ENCODE results near the gene PCSK2.

The PCSK2 gene

DNA sequence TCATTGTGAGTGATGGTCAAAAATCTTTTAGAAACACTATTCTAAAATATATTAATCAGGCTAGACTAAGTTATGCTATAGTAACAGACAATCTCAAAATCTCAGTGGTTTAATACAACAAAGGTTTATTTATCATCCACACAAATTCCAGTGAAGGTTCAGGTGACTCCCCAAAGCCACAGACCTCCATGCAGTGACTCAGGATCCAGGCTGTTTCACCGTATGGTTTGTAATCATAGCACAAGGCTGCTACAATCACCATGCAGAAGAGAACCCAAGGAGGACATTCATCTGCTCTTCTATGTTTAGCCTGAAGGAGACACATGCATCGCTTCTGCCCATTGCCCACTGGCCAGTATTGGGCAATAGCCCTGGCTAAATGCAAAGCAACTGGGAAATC is 258.2 kb downstream of the PCSK2 start:
- no peak overlapping the region for H3K9ac ChIP-seq (ENCODE audit: low read depth in 1 of 2, low read length in 2 of 2)
- H3K4me1 ChIP-seq (ENCODE audit: control insufficient read depth in 2 of 2, insufficient read depth in 2 of 2, low read length in 2 of 2) = no peaks in the 10 kb centered on the region
- no peaks in the 10 kb centered on the region for H3K9me3 ChIP-seq (ENCODE audit: control insufficient read depth in 2 of 2, low read length in 2 of 2)
- no peaks in the 10 kb centered on the region for H3K27me3 ChIP-seq (ENCODE audit: control insufficient read depth in 2 of 2, insufficient read depth in 2 of 2, low read length in 2 of 2)
- no peak overlapping the region for H3K4me3 ChIP-seq (ENCODE audit: low read length in 2 of 2)
- H3K36me3 ChIP-seq (ENCODE audit: control insufficient read depth in 2 of 2, insufficient read depth in 2 of 2, low read length in 2 of 2) = no peaks in the 10 kb centered on the region
- no peak overlapping the region for H3K27ac ChIP-seq (ENCODE audit: low read depth in 2 of 2, low read length in 2 of 2)

DNA sequence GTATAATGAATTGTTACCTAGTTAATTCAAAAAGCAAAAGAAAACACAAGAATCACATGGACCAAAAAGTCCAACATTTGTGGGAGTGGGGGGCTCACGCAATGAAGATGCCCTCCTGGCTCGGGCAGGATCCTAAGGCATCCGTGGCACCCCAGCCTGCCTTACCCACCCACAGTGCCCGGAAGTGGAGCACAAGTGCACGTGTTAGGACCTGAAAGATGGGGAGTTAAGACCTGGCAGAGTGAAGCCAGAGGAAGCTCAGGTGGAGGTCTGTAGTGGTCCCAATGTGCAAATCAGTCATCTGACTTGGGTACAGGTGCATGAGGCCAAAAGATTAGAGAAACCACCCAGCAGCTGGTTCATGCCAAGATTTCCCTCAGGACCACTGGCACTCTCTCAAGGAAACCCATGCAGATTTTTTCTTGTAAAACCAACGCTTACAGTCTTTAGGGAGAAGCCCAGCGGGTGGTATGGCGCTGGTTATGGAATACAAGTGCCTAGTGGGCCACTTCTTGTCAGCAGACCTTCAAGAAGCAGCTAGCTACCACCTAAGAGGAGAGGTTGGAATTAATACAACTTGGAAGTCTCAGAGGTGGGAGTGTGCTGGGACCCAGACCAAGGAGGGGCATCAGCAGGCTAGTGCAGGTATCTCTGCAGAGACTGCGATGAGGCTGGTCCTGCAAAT is 262.2 kb downstream of the PCSK2 start:
- Histone ChIP-seq H3K4me3 (ENCODE audit: low read length in 2 of 2) (no peak overlapping the region), H3K27ac (ENCODE audit: low read depth in 2 of 2, low read length in 2 of 2) (no peak overlapping the region)

DNA sequence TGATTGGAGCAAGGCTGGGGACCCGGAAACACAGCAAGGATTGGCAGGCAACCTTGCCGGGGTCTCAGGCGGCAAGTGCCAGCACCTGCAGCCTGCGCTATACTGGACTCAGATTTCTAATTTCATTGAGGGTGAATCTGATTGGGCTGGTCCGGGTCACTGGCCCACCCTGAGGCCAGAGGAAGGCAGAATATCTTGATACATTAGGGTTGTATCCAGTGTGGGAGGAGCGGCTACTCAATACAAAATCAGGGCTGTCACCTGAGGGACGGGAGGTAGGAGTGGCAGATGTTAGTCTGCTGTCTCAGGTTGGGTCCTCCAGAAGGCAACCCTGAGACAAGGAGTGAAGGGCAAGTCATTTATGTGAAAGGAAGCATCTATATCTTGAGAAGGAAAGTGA is 263.7 kb downstream of the PCSK2 start:
- Histone ChIP-seq H3K4me3 (ENCODE audit: low read length in 2 of 2) (no peak overlapping the region), H3K27me3 (ENCODE audit: control insufficient read depth in 2 of 2, insufficient read depth in 2 of 2, low read length in 2 of 2) (no peaks in the 10 kb centered on the region), H3K27ac (ENCODE audit: low read depth in 2 of 2, low read length in 2 of 2) (no peak overlapping the region), H3K4me1 (ENCODE audit: control insufficient read depth in 2 of 2, insufficient read depth in 2 of 2, low read length in 2 of 2) (no peaks in the 10 kb centered on the region), H3K9me3 (ENCODE audit: control insufficient read depth in 2 of 2, low read length in 2 of 2) (no peaks in the 10 kb centered on the region), H3K36me3 (ENCODE audit: control insufficient read depth in 2 of 2, insufficient read depth in 2 of 2, low read length in 2 of 2) (no peaks in the 10 kb centered on the region), H3K9ac (ENCODE audit: low read depth in 1 of 2, low read length in 2 of 2) (no peak overlapping the region)

More for the DNA sequence above, 262.2 kb downstream of the PCSK2 start:
- Histone ChIP-seq H3K9ac (ENCODE audit: low read depth in 1 of 2, low read length in 2 of 2) (no peak overlapping the region), H3K27me3 (ENCODE audit: control insufficient read depth in 2 of 2, insufficient read depth in 2 of 2, low read length in 2 of 2) (no peaks in the 10 kb centered on the region), H3K36me3 (ENCODE audit: control insufficient read depth in 2 of 2, insufficient read depth in 2 of 2, low read length in 2 of 2) (no peaks in the 10 kb centered on the region), H3K4me1 (ENCODE audit: control insufficient read depth in 2 of 2, insufficient read depth in 2 of 2, low read length in 2 of 2) (no peaks in the 10 kb centered on the region), H3K9me3 (ENCODE audit: control insufficient read depth in 2 of 2, low read length in 2 of 2) (no peaks in the 10 kb centered on the region)

DNA sequence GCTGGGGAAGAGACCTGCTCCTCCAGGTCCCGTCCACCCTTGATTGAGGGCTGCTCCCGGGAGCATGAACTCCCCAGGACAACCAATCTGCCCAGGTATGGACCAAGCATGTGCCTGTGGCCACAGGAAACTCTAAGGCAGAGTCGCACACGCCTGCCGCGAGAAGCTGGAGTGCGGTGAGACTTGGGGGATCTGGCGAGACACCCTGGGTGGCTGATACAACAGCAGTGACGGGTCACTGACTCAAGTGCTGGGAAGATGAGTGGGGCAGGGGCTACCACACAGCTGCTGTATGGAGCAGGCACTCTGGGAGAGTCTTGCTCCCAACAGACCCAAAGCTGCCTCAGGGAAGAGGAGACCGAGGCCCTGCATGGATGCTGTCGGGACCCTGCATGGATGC is 264.2 kb downstream of the PCSK2 start:
- H3K36me3 ChIP-seq (ENCODE audit: control insufficient read depth in 2 of 2, insufficient read depth in 2 of 2, low read length in 2 of 2) = no peaks in the 10 kb centered on the region
- no peak overlapping the region for H3K4me3 ChIP-seq (ENCODE audit: low read length in 2 of 2)
- H3K9me3 ChIP-seq (ENCODE audit: control insufficient read depth in 2 of 2, low read length in 2 of 2) = no peaks in the 10 kb centered on the region
- no peak overlapping the region for H3K9ac ChIP-seq (ENCODE audit: low read depth in 1 of 2, low read length in 2 of 2)
- no peak overlapping the region for H3K27ac ChIP-seq (ENCODE audit: low read depth in 2 of 2, low read length in 2 of 2)
- no peaks in the 10 kb centered on the region for H3K4me1 ChIP-seq (ENCODE audit: control insufficient read depth in 2 of 2, insufficient read depth in 2 of 2, low read length in 2 of 2)
- no peaks in the 10 kb centered on the region for H3K27me3 ChIP-seq (ENCODE audit: control insufficient read depth in 2 of 2, insufficient read depth in 2 of 2, low read length in 2 of 2)

DNA sequence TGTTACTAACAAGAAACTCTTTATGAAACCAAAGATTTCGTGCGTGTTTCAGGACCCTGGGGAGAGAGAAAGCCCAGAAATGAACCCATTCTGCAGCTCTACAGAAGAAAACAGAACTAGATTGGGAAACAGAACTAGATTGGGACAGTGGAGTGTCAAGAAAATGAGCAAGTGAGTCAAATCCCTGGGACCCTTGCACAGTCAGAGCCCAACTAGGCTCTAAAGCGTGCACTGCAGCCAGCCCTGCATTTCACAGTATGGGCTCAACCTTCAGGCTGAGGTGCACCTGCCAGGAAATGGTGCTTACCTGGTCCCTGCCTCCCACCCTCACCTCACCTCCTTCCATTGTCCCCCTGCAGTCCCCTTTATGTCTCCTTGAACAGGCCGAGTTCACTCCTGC is 264.6 kb downstream of the PCSK2 start:
- H3K4me1 ChIP-seq (ENCODE audit: control insufficient read depth in 2 of 2, insufficient read depth in 2 of 2, low read length in 2 of 2) = no peaks in the 10 kb centered on the region
- H3K27me3 ChIP-seq (ENCODE audit: control insufficient read depth in 2 of 2, insufficient read depth in 2 of 2, low read length in 2 of 2) = no peaks in the 10 kb centered on the region
- H3K27ac ChIP-seq (ENCODE audit: low read depth in 2 of 2, low read length in 2 of 2) = no peak overlapping the region
- no peaks in the 10 kb centered on the region for H3K36me3 ChIP-seq (ENCODE audit: control insufficient read depth in 2 of 2, insufficient read depth in 2 of 2, low read length in 2 of 2)
- H3K4me3 ChIP-seq (ENCODE audit: low read length in 2 of 2) = no peak overlapping the region
- H3K9ac ChIP-seq (ENCODE audit: low read depth in 1 of 2, low read length in 2 of 2) = no peak overlapping the region
- no peaks in the 10 kb centered on the region for H3K9me3 ChIP-seq (ENCODE audit: control insufficient read depth in 2 of 2, low read length in 2 of 2)

DNA sequence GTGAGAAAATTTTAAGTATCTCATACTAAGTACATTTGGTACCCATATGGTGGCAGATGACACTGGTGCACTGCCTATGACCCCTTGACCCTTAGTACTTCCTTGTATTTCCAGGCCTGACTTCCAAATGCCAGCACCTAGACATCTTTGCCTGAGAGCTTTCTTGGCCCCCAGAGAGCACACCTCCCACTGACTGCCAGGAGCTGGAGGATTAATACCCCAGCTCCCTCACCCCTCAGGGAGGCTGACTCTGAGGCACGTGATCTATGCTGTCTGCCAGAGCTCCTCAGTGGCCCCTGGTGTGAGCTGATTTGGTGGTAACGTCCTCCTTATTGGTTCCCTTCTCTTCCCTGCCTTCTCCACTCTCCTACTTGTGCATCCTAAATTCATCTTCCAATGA is 266.3 kb downstream of the PCSK2 start:
- no peaks in the 10 kb centered on the region for H3K36me3 ChIP-seq (ENCODE audit: control insufficient read depth in 2 of 2, insufficient read depth in 2 of 2, low read length in 2 of 2)
- no peaks in the 10 kb centered on the region for H3K9me3 ChIP-seq (ENCODE audit: control insufficient read depth in 2 of 2, low read length in 2 of 2)
- H3K9ac ChIP-seq (ENCODE audit: low read depth in 1 of 2, low read length in 2 of 2) = no peak overlapping the region
- H3K27ac ChIP-seq (ENCODE audit: low read depth in 2 of 2, low read length in 2 of 2) = no peak overlapping the region
- H3K4me3 ChIP-seq (ENCODE audit: low read length in 2 of 2) = no peak overlapping the region
- H3K4me1 ChIP-seq (ENCODE audit: control insufficient read depth in 2 of 2, insufficient read depth in 2 of 2, low read length in 2 of 2) = no peaks in the 10 kb centered on the region
- H3K27me3 ChIP-seq (ENCODE audit: control insufficient read depth in 2 of 2, insufficient read depth in 2 of 2, low read length in 2 of 2) = no peaks in the 10 kb centered on the region

DNA sequence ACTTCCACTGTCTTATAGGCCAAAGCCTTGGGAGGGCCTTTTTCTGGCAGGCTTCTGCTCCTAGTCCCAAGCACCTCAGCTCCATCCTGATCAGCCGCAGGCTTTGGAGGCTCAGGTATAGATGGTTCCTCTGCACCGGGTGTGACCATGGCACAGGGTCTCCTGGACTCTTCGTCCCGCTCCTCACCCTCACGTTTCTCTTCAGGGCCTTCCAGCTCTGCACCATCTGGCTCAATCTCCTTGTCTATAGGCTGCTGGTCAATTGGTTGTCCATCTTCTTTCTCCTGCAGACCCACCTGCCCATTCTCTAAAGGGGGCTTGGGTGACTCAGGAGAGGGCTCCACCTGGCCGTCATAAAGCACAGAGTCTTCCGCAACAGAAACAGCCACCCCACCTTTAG is 267.4 kb downstream of the PCSK2 start:
- no peak overlapping the region for H3K27ac ChIP-seq (ENCODE audit: low read depth in 2 of 2, low read length in 2 of 2)
- H3K27me3 ChIP-seq (ENCODE audit: control insufficient read depth in 2 of 2, insufficient read depth in 2 of 2, low read length in 2 of 2) = no peaks in the 10 kb centered on the region
- no peaks in the 10 kb centered on the region for H3K4me1 ChIP-seq (ENCODE audit: control insufficient read depth in 2 of 2, insufficient read depth in 2 of 2, low read length in 2 of 2)
- no peak overlapping the region for H3K4me3 ChIP-seq (ENCODE audit: low read length in 2 of 2)
- H3K9ac ChIP-seq (ENCODE audit: low read depth in 1 of 2, low read length in 2 of 2) = no peak overlapping the region
- no peaks in the 10 kb centered on the region for H3K36me3 ChIP-seq (ENCODE audit: control insufficient read depth in 2 of 2, insufficient read depth in 2 of 2, low read length in 2 of 2)
- no peaks in the 10 kb centered on the region for H3K9me3 ChIP-seq (ENCODE audit: control insufficient read depth in 2 of 2, low read length in 2 of 2)

DNA sequence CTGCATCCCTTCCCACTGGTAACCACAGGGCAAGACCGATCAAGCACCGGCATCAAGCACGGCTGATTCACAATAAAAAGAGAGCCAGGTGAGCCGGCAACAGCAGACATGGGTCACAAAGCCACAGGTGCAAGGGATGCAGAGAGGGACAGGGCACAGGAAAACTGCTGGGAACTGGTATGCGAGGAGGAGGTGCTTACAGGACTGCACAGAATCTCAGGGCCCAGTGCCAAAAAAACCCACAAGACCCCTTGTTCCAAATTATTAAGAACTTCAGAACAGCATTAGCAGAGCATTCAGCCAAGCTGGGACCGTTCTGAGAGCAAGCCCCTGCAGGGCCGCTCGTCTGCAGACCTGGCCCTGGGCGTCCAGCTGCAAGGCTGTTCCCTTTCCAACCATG is 269.0 kb downstream of the PCSK2 start:
- Histone ChIP-seq H3K4me1 (ENCODE audit: control insufficient read depth in 2 of 2, insufficient read depth in 2 of 2, low read length in 2 of 2) (no peaks in the 10 kb centered on the region), H3K4me3 (ENCODE audit: low read length in 2 of 2) (no peak overlapping the region)

DNA sequence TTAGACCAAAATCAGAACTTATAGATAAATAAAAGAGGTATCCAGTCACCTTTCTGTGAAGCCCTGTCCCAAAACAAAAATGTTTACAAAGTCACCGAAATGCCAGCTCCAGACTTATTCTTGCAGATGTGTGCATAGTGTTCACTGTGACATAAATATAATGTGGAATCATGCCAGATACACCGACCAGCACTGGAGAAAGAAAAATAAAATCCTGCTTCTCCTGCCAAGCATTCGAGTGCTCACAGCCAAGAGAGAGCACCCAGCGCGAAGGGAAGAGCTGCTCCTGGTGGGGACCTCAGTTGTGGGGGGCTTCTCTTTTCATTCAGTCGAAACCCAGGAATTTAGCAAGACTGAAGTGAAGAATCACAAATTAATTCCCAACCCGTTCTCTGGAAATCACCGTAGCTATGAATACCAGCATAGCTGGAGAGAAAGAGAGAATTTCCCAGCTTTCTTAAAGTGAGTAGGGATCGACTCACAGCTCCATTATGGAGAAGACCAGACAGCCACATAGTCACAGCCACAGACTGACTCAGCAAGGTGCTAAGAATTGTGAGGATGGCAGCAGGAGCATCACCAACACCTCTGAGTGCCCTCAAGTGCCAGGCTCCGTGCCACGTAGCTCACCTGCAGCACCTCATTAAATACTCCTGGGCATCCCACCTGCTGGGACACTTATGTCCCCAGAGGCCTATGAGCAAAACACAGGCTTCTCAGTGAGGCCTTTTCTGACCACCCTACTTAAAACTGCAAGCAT is 271.2 kb downstream of the PCSK2 start:
- no peaks in the 10 kb centered on the region for H3K9me3 ChIP-seq (ENCODE audit: control insufficient read depth in 2 of 2, low read length in 2 of 2)
- H3K4me3 ChIP-seq (ENCODE audit: low read length in 2 of 2) = no peak overlapping the region
- H3K27ac ChIP-seq (ENCODE audit: low read depth in 2 of 2, low read length in 2 of 2) = no peak overlapping the region
- no peak overlapping the region for H3K9ac ChIP-seq (ENCODE audit: low read depth in 1 of 2, low read length in 2 of 2)
- H3K36me3 ChIP-seq (ENCODE audit: control insufficient read depth in 2 of 2, insufficient read depth in 2 of 2, low read length in 2 of 2) = no peaks in the 10 kb centered on the region
- peaks cover 0 to 1% of the 10 kb centered on the region in 2 donors for H3K27me3 ChIP-seq (ENCODE audit: control insufficient read depth in 2 of 2, insufficient read depth in 2 of 2, low read length in 2 of 2)
- no peaks in the 10 kb centered on the region for H3K4me1 ChIP-seq (ENCODE audit: control insufficient read depth in 2 of 2, insufficient read depth in 2 of 2, low read length in 2 of 2)

More for the DNA sequence above, 269.0 kb downstream of the PCSK2 start:
- Histone ChIP-seq H3K27me3 (ENCODE audit: control insufficient read depth in 2 of 2, insufficient read depth in 2 of 2, low read length in 2 of 2) (no peaks in the 10 kb centered on the region), H3K27ac (ENCODE audit: low read depth in 2 of 2, low read length in 2 of 2) (no peak overlapping the region), H3K36me3 (ENCODE audit: control insufficient read depth in 2 of 2, insufficient read depth in 2 of 2, low read length in 2 of 2) (no peaks in the 10 kb centered on the region), H3K9ac (ENCODE audit: low read depth in 1 of 2, low read length in 2 of 2) (no peak overlapping the region), H3K9me3 (ENCODE audit: control insufficient read depth in 2 of 2, low read length in 2 of 2) (no peaks in the 10 kb centered on the region)

DNA sequence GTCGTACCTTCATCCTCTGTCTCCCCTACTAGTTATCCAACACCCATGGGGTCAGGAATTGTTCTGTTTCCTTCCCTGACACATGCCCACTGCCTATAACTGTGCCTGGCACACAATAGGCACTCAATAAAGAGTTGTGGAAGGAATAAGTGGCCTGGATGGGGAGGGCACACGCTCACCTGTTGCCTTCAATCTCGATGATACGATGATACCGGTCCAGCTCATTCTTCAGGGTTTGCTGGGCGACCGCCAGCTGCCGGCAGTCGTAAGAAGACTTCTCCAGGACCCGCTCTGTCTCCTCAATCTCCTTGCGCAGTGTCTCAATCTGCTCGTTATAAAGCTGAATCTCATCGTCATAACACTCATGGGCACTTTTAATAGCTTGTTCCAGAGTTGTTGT is 271.8 kb downstream of the PCSK2 start:
- Histone ChIP-seq H3K4me3 (ENCODE audit: low read length in 2 of 2) (no peak overlapping the region), H3K36me3 (ENCODE audit: control insufficient read depth in 2 of 2, insufficient read depth in 2 of 2, low read length in 2 of 2) (no peaks in the 10 kb centered on the region), H3K27me3 (ENCODE audit: control insufficient read depth in 2 of 2, insufficient read depth in 2 of 2, low read length in 2 of 2) (peaks cover 0 to 1% of the 10 kb centered on the region in 2 donors), H3K4me1 (ENCODE audit: control insufficient read depth in 2 of 2, insufficient read depth in 2 of 2, low read length in 2 of 2) (no peaks in the 10 kb centered on the region), H3K9ac (ENCODE audit: low read depth in 1 of 2, low read length in 2 of 2) (no peak overlapping the region), H3K27ac (ENCODE audit: low read depth in 2 of 2, low read length in 2 of 2) (no peak overlapping the region), H3K9me3 (ENCODE audit: control insufficient read depth in 2 of 2, low read length in 2 of 2) (no peaks in the 10 kb centered on the region)
